Fibroblast of lung (primary cell): ENCODE measurements around the gene CHAT.

ENCODE experiments used
- CTCF ChIP-seq, 2 donors: IDR thresholded peaks in 1 of 2; conservative IDR thresholded peaks in 1 of 2; 1 replicate in 1 of 2; 2 replicates in 1 of 2; pipeline ENCODE4 v1.5.1; 2011 to 2012; ENCODE audit warnings: low read length in 2 of 2, control low read depth in 1 of 2, inconsistent platforms in 1 of 2, low read depth in 1 of 2, mild to moderate bottlenecking in 1 of 2
- EZH2 ChIP-seq: IDR thresholded peaks from 2 replicates; pipeline ENCODE4 v1.5.1; 2012; ENCODE audit warnings: low read length, control low read depth, mild to moderate bottlenecking; ENCODE audit errors: missing control alignments

GRCh38 chr10:49661140-49661856 lies 47.5 kb downstream of the CHAT start:
- TF ChIP-seq CTCF (conservative IDR thresholded peaks at IDR 0.05 in 1 of 2, IDR thresholded peaks at IDR 0.05 in 1 of 2; ENCODE audit: low read depth in 1 of 2, low read length in 2 of 2) (no peak), EZH2 (no peak)
